ENCODE results near the gene TXNRD2.

Gene TXNRD2

DNA sequence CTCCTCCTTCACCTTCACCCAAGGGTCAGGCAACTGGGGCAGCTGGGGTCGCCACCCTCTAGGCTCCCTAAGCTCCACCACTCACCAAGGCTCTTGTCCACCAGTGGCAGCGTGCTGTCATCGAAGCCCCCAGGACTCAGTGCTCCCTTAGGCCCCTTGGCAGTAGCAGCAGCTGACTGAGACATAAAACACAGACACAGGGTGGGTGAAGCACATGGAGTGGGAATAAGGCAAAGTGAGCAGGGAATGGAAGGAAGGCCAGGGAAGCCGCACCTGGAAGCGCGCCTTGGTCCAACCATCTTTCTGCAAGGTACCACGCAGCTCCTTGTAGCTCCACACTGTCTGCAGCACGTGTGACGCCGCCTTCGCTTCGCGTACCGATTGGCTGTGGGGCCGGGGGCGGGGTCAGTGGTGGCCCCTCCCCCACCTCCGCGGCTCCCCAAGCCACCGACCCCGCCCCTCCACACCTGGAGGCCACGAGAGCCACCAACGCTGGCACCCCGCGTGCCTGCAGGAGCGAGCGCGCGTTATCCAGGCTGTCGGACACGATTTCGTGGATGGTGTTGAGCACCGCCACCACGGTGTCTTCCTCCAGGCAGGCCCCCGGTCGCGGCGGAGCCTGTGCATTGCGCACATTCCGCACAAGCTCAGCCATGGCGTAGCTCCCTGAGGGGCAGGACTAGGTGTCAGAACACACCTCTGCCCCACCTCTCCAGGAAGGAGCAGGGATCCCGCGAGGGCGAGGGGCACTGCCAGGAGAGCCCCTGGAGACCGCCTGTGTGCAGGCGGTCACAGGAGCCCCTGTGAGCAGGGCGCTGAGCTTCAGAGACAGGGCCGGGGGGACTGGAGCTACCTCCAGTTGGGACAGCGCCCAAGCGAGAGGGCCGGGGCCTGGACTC is 31.3 kb upstream of the TXNRD2 start:
- WGBS, 2 experiments: 93% methylated on average over 50 of the region's 50 CpGs
- Histone ChIP-seq H3K9me3 (ENCODE audit: control insufficient read depth, low read length) (no peaks in the 10 kb centered on the region), H3K27me3 (ENCODE audit: control insufficient read depth, insufficient read depth, low read length, poor library complexity, severe bottlenecking) (no peaks in the 10 kb centered on the region), H3K36me3 (ENCODE audit: control insufficient read depth, insufficient read depth, low read length) (peaks cover 12% of the 10 kb centered on the region), H3K27ac (ENCODE audit: insufficient read depth, low read depth, low read length, poor library complexity, severe bottlenecking) (no peak overlapping the region), H3K4me1 (ENCODE audit: control insufficient read depth, insufficient read depth, low read length) (peaks cover 13% of the 10 kb centered on the region), H3K4me3 (ENCODE audit: insufficient read depth, low read depth, low read length) (no peak overlapping the region)

DNA sequence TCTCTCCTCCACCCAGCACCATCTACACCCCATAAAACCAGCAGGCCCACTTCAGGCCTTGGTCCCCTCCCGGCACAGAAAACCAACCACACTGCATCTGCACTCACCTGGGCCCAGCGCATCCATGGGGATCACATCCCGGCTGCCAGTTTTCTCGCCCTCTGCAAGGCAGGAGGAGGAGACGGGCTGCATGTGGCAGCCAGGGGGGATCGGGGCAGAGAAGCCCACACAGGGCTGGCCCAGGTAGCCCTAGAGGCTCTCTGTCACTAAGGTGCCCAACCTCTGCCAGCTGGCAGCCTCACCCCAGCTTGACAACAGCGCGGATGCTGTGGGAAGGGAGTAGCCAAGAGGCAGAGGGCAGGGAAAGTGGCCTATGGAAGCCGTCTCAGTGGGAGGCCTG is 30.6 kb upstream of the TXNRD2 start:
- H3K4me3 ChIP-seq (ENCODE audit: insufficient read depth, low read depth, low read length): no peak overlapping the region
- H3K27me3 ChIP-seq (ENCODE audit: control insufficient read depth, insufficient read depth, low read length, poor library complexity, severe bottlenecking): no peaks in the 10 kb centered on the region
- H3K27ac ChIP-seq (ENCODE audit: insufficient read depth, low read depth, low read length, poor library complexity, severe bottlenecking): no peak overlapping the region
- no peaks in the 10 kb centered on the region for H3K9me3 ChIP-seq (ENCODE audit: control insufficient read depth, low read length)
- H3K4me1 ChIP-seq (ENCODE audit: control insufficient read depth, insufficient read depth, low read length): peaks cover 13% of the 10 kb centered on the region
- peaks cover 12% of the 10 kb centered on the region for H3K36me3 ChIP-seq (ENCODE audit: control insufficient read depth, insufficient read depth, low read length)
- 93 to 95% methylated on average over 9 of the region's 9 CpGs for WGBS, 2 experiments

DNA sequence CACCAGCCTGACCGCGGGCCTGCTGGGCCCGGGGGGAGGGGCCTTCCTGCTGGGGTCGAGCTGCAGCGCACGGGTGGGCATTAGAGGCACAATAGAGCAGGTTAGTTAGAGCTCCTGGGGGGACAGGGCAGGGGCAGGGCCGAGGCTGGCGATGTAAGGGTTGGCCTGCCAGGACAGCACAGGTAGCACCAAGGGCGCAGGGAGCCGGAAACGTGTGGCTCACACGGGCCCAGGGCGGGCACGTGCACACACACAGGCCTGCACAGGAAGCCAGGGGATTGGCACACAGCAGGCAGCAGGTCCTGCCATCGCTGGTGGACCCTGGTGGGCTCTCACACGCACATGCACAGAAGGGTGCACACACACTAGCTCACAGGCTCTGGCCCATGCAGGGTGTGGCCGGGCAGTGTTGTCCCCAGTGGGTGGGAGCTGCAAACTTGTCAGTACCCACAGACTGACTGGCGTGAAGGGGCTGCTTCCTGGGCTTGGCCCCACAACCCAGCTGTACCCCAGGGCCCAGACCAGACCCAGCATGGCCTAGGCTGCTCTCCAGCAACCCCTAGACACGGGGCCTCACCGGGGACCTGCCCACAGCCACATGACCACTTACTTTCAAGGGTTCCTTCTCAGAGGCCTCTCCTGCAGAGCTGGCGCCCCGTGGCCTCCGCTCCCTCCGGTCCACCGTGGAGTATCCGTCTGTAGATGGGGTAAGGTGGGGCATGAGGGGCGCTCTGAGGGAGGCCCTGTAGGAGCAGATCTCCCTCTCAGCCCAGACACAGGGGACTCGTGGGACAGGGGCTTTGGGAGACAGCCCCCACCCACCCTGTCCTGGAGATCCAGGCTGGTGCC is 29.9 kb upstream of the TXNRD2 start:
- no peaks in the 10 kb centered on the region for H3K27me3 ChIP-seq (ENCODE audit: control insufficient read depth, insufficient read depth, low read length, poor library complexity, severe bottlenecking)
- no peak overlapping the region for H3K27ac ChIP-seq (ENCODE audit: insufficient read depth, low read depth, low read length, poor library complexity, severe bottlenecking)
- no peak overlapping the region for H3K4me3 ChIP-seq (ENCODE audit: insufficient read depth, low read depth, low read length)
- H3K36me3 ChIP-seq (ENCODE audit: control insufficient read depth, insufficient read depth, low read length): peaks cover 12% of the 10 kb centered on the region
- no peaks in the 10 kb centered on the region for H3K9me3 ChIP-seq (ENCODE audit: control insufficient read depth, low read length)
- peaks cover 13% of the 10 kb centered on the region for H3K4me1 ChIP-seq (ENCODE audit: control insufficient read depth, insufficient read depth, low read length)
- WGBS, 2 experiments: 89% methylated on average over 28 of the region's 28 CpGs

DNA sequence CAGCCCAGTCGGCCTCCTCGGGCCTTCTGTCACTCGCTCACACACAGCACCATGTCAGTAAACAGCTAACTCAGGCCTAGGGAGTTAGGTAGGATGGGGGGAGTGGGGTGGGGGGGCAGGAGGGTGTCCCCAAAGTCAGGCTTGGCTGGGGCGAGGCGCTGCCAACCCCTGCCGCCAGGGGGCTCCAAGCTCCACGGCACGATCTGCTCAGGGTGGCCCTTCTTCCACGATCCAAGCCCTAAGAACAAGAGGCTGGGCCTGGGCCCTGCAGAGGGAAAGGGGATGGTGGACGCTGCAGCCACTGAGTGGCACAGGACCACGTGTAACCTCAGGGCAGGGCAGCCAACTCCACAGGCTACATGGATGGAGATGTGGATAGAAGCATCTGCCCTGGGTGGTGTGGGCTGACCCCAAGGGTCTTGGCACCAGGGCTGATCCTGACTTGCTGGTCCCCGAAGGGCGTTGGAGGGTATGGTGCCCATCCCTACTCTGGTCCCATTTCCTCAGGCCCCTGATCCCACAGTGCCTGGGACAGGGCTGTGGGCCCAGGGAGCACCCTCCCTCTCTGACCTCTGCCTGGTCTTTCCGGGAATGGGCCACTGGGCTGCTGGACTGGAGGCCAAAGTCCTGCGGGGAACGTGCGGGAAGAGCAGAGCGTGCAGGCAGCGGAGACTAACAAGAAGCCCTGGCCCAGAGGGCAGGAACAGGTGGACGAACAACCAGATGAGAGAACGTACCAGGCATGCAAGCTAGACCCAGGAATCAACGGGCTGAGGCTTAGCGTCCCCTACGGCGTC is 29.1 kb upstream of the TXNRD2 start:
- H3K27ac ChIP-seq (ENCODE audit: insufficient read depth, low read depth, low read length, poor library complexity, severe bottlenecking): no peak overlapping the region
- H3K27me3 ChIP-seq (ENCODE audit: control insufficient read depth, insufficient read depth, low read length, poor library complexity, severe bottlenecking): no peaks in the 10 kb centered on the region
- H3K4me1 ChIP-seq (ENCODE audit: control insufficient read depth, insufficient read depth, low read length): peaks cover 11% of the 10 kb centered on the region
- H3K4me3 ChIP-seq (ENCODE audit: insufficient read depth, low read depth, low read length): no peak overlapping the region
- peaks cover 12% of the 10 kb centered on the region for H3K36me3 ChIP-seq (ENCODE audit: control insufficient read depth, insufficient read depth, low read length)
- H3K9me3 ChIP-seq (ENCODE audit: control insufficient read depth, low read length): no peaks in the 10 kb centered on the region
- 70 to 72% methylated on average over 25 of the region's 25 CpGs for WGBS, 2 experiments

- no peak overlapping the region for H3K27ac ChIP-seq (ENCODE audit: insufficient read depth, low read depth, low read length, poor library complexity, severe bottlenecking)
- no peaks in the 10 kb centered on the region for H3K27me3 ChIP-seq (ENCODE audit: control insufficient read depth, insufficient read depth, low read length, poor library complexity, severe bottlenecking)
- H3K4me1 ChIP-seq (ENCODE audit: control insufficient read depth, insufficient read depth, low read length): peaks cover 5% of the 10 kb centered on the region
- H3K4me3 ChIP-seq (ENCODE audit: insufficient read depth, low read depth, low read length): no peak overlapping the region
- 85 to 90% methylated on average over 9 of the region's 9 CpGs for whole genome bisulfite sequencing, 2 experiments
- H3K36me3 ChIP-seq (ENCODE audit: control insufficient read depth, insufficient read depth, low read length): peaks cover 12% of the 10 kb centered on the region
- H3K9me3 ChIP-seq (ENCODE audit: control insufficient read depth, low read length): no peaks in the 10 kb centered on the region
Measured at GRCh38 chr22:19970031-19970478, 28.4 kb upstream of the TXNRD2 start.

DNA sequence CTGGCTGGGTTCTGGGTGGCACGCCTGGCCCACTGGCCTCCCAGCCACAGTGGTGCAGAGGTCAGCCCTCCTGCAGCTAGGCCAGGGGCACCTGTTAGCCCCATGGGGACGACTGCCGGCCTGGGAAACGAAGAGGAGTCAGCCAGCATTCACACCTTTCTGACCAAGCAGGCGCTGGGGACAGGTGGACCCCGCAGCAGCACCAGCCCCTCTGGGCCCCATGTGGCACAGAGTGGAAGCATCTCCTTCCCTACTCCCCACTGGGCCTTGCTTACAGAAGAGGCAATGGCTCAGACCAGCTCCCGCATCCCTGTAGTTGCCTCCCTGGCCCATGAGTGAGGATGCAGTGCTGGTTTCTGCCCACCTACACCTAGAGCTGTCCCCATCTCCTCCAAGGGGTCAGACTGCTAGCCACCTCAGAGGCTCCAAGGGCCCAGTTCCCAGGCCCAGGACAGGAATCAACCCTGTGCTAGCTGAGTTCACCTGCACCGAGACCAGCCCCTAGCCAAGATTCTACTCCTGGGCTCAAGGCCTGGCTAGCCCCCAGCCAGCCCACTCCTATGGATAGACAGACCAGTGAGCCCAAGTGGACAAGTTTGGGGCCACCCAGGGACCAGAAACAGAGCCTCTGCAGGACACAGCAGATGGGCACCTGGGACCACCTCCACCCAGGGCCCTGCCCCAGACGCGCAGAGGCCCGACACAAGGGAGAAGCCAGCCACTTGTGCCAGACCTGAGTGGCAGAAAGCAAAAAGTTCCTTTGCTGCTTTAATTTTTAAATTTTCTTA is 27.7 kb upstream of the TXNRD2 start:
- H3K4me1 ChIP-seq (ENCODE audit: control insufficient read depth, insufficient read depth, low read length): no peaks in the 10 kb centered on the region
- peaks cover 12% of the 10 kb centered on the region for H3K36me3 ChIP-seq (ENCODE audit: control insufficient read depth, insufficient read depth, low read length)
- no peaks in the 10 kb centered on the region for H3K9me3 ChIP-seq (ENCODE audit: control insufficient read depth, low read length)
- 91% methylated on average over 11 of the region's 11 CpGs for WGBS, 2 experiments
- no peak overlapping the region for H3K4me3 ChIP-seq (ENCODE audit: insufficient read depth, low read depth, low read length)
- H3K27me3 ChIP-seq (ENCODE audit: control insufficient read depth, insufficient read depth, low read length, poor library complexity, severe bottlenecking): no peaks in the 10 kb centered on the region
- H3K27ac ChIP-seq (ENCODE audit: insufficient read depth, low read depth, low read length, poor library complexity, severe bottlenecking): no peak overlapping the region

DNA sequence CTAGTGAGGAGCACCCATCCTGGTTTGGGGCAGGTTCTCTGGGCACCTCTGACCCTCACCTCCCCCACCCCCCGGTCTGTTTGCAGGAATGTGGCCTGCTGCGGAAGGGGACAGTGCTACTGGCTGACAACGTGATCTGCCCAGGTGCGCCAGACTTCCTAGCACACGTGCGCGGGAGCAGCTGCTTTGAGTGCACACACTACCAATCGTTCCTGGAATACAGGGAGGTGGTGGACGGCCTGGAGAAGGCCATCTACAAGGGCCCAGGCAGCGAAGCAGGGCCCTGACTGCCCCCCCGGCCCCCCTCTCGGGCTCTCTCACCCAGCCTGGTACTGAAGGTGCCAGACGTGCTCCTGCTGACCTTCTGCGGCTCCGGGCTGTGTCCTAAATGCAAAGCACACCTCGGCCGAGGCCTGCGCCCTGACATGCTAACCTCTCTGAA is 26.9 kb upstream of the TXNRD2 start:
- Histone ChIP-seq H3K4me3 (ENCODE audit: insufficient read depth, low read depth, low read length) (no peak overlapping the region), H3K36me3 (ENCODE audit: control insufficient read depth, insufficient read depth, low read length) (peaks cover 12% of the 10 kb centered on the region), H3K27me3 (ENCODE audit: control insufficient read depth, insufficient read depth, low read length, poor library complexity, severe bottlenecking) (no peaks in the 10 kb centered on the region), H3K4me1 (ENCODE audit: control insufficient read depth, insufficient read depth, low read length) (no peaks in the 10 kb centered on the region), H3K9me3 (ENCODE audit: control insufficient read depth, low read length) (no peaks in the 10 kb centered on the region), H3K27ac (ENCODE audit: insufficient read depth, low read depth, low read length, poor library complexity, severe bottlenecking) (no peak overlapping the region)
- WGBS, 2 experiments: 93 to 96% methylated on average over 18 of the region's 18 CpGs

- 95 to 96% methylated on average over 7 of the region's 7 CpGs for WGBS, 2 experiments
- no peak overlapping the region for H3K27ac ChIP-seq (ENCODE audit: insufficient read depth, low read depth, low read length, poor library complexity, severe bottlenecking)
Measured at GRCh38 chr22:19967850-19968449, 26.3 kb upstream of the TXNRD2 start.

More at GRCh38 chr22:19967850-19968449, 26.3 kb upstream of the TXNRD2 start:
- no peaks in the 10 kb centered on the region for H3K27me3 ChIP-seq (ENCODE audit: control insufficient read depth, insufficient read depth, low read length, poor library complexity, severe bottlenecking)
- H3K4me3 ChIP-seq (ENCODE audit: insufficient read depth, low read depth, low read length): no peak overlapping the region
- H3K36me3 ChIP-seq (ENCODE audit: control insufficient read depth, insufficient read depth, low read length): peaks cover 8% of the 10 kb centered on the region
- H3K4me1 ChIP-seq (ENCODE audit: control insufficient read depth, insufficient read depth, low read length): no peaks in the 10 kb centered on the region
- no peaks in the 10 kb centered on the region for H3K9me3 ChIP-seq (ENCODE audit: control insufficient read depth, low read length)
